SK-N-SH (cell line): Measurements from ENCODE around the gene CR1L.

Source experiments
- CTCF ChIP-seq: fragments of 200-600 bp; sonication (generic); IDR thresholded peaks from 2 replicates; pipeline ENCODE4 v1.6.1; 2017; ENCODE audit warnings: antibody characterized with exemption, mild to moderate bottlenecking, moderate library complexity
- EP300 ChIP-seq, 2 experiments: IDR thresholded peaks; 2 replicates each; pipeline versions ENCODE4 v1.4.0 to v1.6.1; 2012; ENCODE audit warnings: borderline replicate concordance in 1 of 2, low read depth in 1 of 2, low read length in 1 of 2
- EZH2phosphoT487 ChIP-seq: fragments of 200-600 bp; sonication (generic); IDR thresholded peaks from 2 replicates; pipeline ENCODE4 v1.6.1; 2017; ENCODE audit warnings: low read depth, mixed run types, mild to moderate bottlenecking, antibody characterized with exemption, moderate library complexity, borderline replicate concordance
- NRF1 ChIP-seq: IDR thresholded peaks from 2 replicates; pipeline ENCODE4 v1.6.1; 2012; ENCODE audit warnings: low read depth, mild to moderate bottlenecking, low read length
- POLR2AphosphoS5 ChIP-seq: IDR thresholded peaks from 2 replicates; pipeline ENCODE4 v1.6.1; 2012; ENCODE audit warnings: low read depth, low read length
- RAD21 ChIP-seq: IDR thresholded peaks from 2 replicates; pipeline ENCODE4 v1.6.1; 2012; ENCODE audit warnings: mild to moderate bottlenecking, low read length
- SMC3 ChIP-seq: IDR thresholded peaks from 2 replicates; pipeline ENCODE4 v1.6.1; 2012; ENCODE audit warnings: low read depth, low read length, improper control_type of control experiment
- TF ChIP-seq, protein P1 (sequence below): IDR thresholded peaks from 2 replicates; pipeline ENCODE4 v1.4.0; 2012; ENCODE audit warnings: low read depth

DNA sequence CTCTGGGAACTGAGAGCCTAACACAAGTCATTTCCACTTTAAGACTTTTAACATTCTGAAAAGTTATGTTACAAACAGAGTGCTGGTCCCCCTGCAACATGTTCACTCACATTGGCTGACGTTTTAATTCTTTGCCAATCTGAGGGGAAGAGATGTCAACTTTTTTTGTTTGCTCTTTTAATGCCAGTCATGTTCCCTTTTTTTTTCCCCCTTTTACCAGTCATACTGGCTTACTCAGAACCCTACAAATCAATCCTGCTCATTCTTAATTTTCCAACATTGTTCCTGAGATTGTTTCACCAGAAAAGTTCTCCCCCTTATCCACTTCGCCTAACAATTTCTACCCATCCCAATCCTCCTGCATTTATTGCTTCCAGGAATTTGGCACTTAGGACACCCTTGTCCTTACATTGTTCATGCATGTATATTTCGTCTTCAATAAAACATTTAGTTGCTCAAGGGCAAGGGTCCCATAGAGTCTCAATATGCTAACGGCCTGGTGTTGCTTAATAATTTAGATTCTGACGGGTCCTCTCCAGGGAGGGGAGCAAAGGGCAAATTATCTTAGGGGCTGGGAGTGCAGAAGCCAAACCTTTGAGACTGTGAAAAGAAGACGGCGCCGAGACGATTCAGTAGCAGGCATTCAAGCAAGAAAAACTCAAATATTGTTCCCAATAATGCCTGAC lies 624 bp upstream of the CR1L start:
- TF ChIP-seq, protein P1, sequence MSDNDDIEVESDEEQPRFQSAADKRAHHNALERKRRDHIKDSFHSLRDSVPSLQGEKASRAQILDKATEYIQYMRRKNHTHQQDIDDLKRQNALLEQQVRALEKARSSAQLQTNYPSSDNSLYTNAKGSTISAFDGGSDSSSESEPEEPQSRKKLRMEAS: no peak
- no peak for TF ChIP-seq SMC3
- no peak for TF ChIP-seq EP300 (IDR thresholded peaks at IDR 0.05; ENCODE audit: borderline replicate concordance in 1 of 2, low read depth in 1 of 2, low read length in 1 of 2)
- no peak for TF ChIP-seq EZH2phosphoT487
- TF ChIP-seq CTCF: no peak
- no peak for TF ChIP-seq NRF1
- no peak for TF ChIP-seq RAD21
- no peak for TF ChIP-seq POLR2AphosphoS5
